K562 (cell line): Measurements from ENCODE around the gene OSBPL10. TPM values are rescaled to one million over a fixed set of nuclear protein-coding genes. Genes with fewer than 3 reads are reported as not detected.

Experiments used
- ATAC-seq: fragments of 200-7000 bp; cut with Tn5 transposase; 3 replicates; pipeline ENCODE4 v1.9.1; 2020; ENCODE audit warnings: moderate library complexity
- BruUV-seq: library from RNA; stranded (reverse); fragments of 400-500 nt; replicated peaks from 2 replicates; lab custom pipeline; 2021; lab: Mats Ljungman, UMichigan
- CTCF ChIA-PET: fragments of 300-600 bp; formaldehyde crosslinking; extraction: SDS; loops from one replicate; lab custom pipeline; 2021; ENCODE audit warnings: low intra/inter-chr PET ratio; lab: Yijun Ruan, JAX
- POLR2A ChIA-PET: fragments of 300-600, 350-650 bp; sonication (Branson Sonifier 250); formaldehyde crosslinking; extraction: SDS; loops from one replicate; lab custom pipeline; 2021; ENCODE audit warnings: antibody characterized with exemption, inconsistent platforms; lab: Yijun Ruan, JAX
- DNase-seq, 4 experiments: peaks; one replicate each; pipeline versions ENCODE4 v3.0.0 to v3.0.0-alpha.2; 2011 to 2018; ENCODE audit warnings: low spot score in 3 of 4, mixed read lengths in 3 of 4; ENCODE audit errors: extremely low read depth in 1 of 4
- FAIRE-seq: peaks from 2 replicates; lab custom pipeline; 2011; peaks lifted over from hg19 to GRCh38; lab: Jason Lieb, UNC
- H2AFZ ChIP-seq: 2 replicates; pipeline ENCODE4 v1.6.0; 2011; ENCODE audit warnings: low read depth, low read length, control low read depth, inconsistent platforms
- H3K27ac ChIP-seq: fragments of 200-600 bp; 3 replicates; pipeline ENCODE4 v1.8.0; 2011; ENCODE audit warnings: low read depth, mild to moderate bottlenecking, control low read depth, inconsistent platforms, low read length, moderate library complexity, mixed read lengths; ENCODE audit errors: extremely low read depth
- H3K27me3 ChIP-seq, 2 experiments: fragments of 300-600 bp in 1 of 2; 2 replicates in 1 of 2; 3 replicates in 1 of 2; pipeline versions ENCODE4 v1.6.0 to v1.8.0; 2011; ENCODE audit warnings: inconsistent platforms in 2 of 2, low read length in 2 of 2, mild to moderate bottlenecking in 1 of 2, mixed read lengths in 1 of 2, moderate library complexity in 1 of 2; ENCODE audit not compliant: control insufficient read depth in 2 of 2, insufficient read depth in 2 of 2
- H3K36me3 ChIP-seq: fragments of 300-600 bp; 3 replicates; pipeline ENCODE4 v1.8.0; 2011; ENCODE audit warnings: mild to moderate bottlenecking, low read length, inconsistent platforms; ENCODE audit not compliant: control insufficient read depth, insufficient read depth
- H3K4me1 ChIP-seq, 2 experiments: fragments of 200-600 bp in 1 of 2; replicated peaks in 1 of 2; 2 replicates in 1 of 2; 3 replicates in 1 of 2; pipeline versions ENCODE4 v1.5.1 to v1.8.0; 2011; ENCODE audit warnings: inconsistent platforms in 2 of 2, low read length in 2 of 2, mild to moderate bottlenecking in 1 of 2, mixed read lengths in 1 of 2, moderate library complexity in 1 of 2; ENCODE audit not compliant: control insufficient read depth in 2 of 2, insufficient read depth in 2 of 2
- H3K4me2 ChIP-seq: 2 replicates; pipeline ENCODE4 v1.6.1; 2011; ENCODE audit warnings: low read length, control low read depth, inconsistent platforms, mixed read lengths; ENCODE audit not compliant: insufficient read depth
- H3K4me3 ChIP-seq: fragments of 200-600 bp; sonication (generic), shearing (Covaris generic); 2 replicates; pipeline ENCODE4 v1.5.1; 2016; ENCODE audit warnings: control low read depth, inconsistent platforms
- H3K79me2 ChIP-seq: fragments of 200-600 bp; 3 replicates; pipeline ENCODE4 v1.8.0; 2011; ENCODE audit warnings: low read length, inconsistent platforms; ENCODE audit not compliant: control insufficient read depth, insufficient read depth
- H3K9ac ChIP-seq, 2 experiments: 2 replicates each; pipeline versions ENCODE4 v1.6.0 to v1.6.1; 2011; ENCODE audit warnings: low read depth in 2 of 2, low read length in 2 of 2, control low read depth in 1 of 2, inconsistent platforms in 1 of 2, mild to moderate bottlenecking in 1 of 2, mixed read lengths in 1 of 2; ENCODE audit not compliant: insufficient read depth in 1 of 2
- H3K9me1 ChIP-seq: one replicate; pipeline ENCODE4 v1.6.0; 2011; ENCODE audit warnings: inconsistent platforms, mild to moderate bottlenecking, low read length, moderate library complexity; ENCODE audit not compliant: control insufficient read depth, insufficient read depth
- H3K9me3 ChIP-seq: replicated peaks from 2 replicates; pipeline ENCODE4 v1.5.1; 2011; ENCODE audit warnings: low read depth, low read length, inconsistent platforms; ENCODE audit not compliant: control insufficient read depth, insufficient read depth
- H4K20me1 ChIP-seq: replicated peaks from 2 replicates; pipeline ENCODE4 v1.6.1; 2011; ENCODE audit warnings: low read length, inconsistent platforms, mixed read lengths; ENCODE audit not compliant: control insufficient read depth, insufficient read depth
- ATF1 ChIP-seq, 2 experiments: fragments of 450-650 bp in 1 of 2; IDR thresholded peaks; 2 replicates each; pipeline ENCODE4 v1.6.1; 2016; ENCODE audit warnings: missing compliant biosample characterization in 1 of 2, missing genetic modification characterization in 1 of 2
- ATF7 ChIP-seq: fragments of 450-650 bp; IDR thresholded peaks from 2 replicates; pipeline ENCODE4 v1.7.1; 2014; ENCODE audit warnings: mild to moderate bottlenecking, moderate library complexity
- ZBTB40 ChIP-seq, 2 experiments: fragments of 450-650 bp in 1 of 2; sonication (generic) in 1 of 2; formaldehyde crosslinking in 1 of 2; IDR thresholded peaks; 2 replicates each; pipeline versions ENCODE4 v1.7.1 to v1.9.0; 2016 to 2022; ENCODE audit warnings: inconsistent platforms in 1 of 2, mild to moderate bottlenecking in 1 of 2, missing genetic modification reagents in 1 of 2
- ZKSCAN3 ChIP-seq: fragments of 250-450 bp; sonication (Bioruptor Pico); IDR thresholded peaks from 2 replicates; pipeline ENCODE4 v1.4.0; 2020
- ZNF175 ChIP-seq: fragments of 200-800 bp; sonication (Bioruptor generic); IDR thresholded peaks from 2 replicates; pipeline ENCODE4 v1.6.1; 2016; ENCODE audit warnings: low read depth, mild to moderate bottlenecking, missing genetic modification characterization, missing compliant biosample characterization
- WGBS: fragments of 100-300 bp; shearing (Covaris generic); methylation state at CpG from one replicate; pipeline ENCODE4 v1.1.6; 2016; ENCODE audit warnings: low coverage, mixed read lengths; ENCODE audit not compliant: insufficient coverage; ENCODE audit errors: missing lambda C conversion rate; 5-methylcytosine and 5-hydroxymethylcytosine counted together
- in situ Hi-C: fragments of 300-500 bp; cut with MboI; formaldehyde crosslinking; loops from 4 replicates; pipeline ENCODE4 v1.15.0; 2018; ENCODE audit warnings: inconsistent platforms, mixed read lengths
- intact Hi-C: fragments of 100-400 bp; cut with micrococcal nuclease; formaldehyde crosslinking; loops from 2 replicates; pipeline ENCODE4 v1.14.2; 2022
- polyA plus RNA-seq, 8 experiments: library from polyadenylated mRNA; depleted of rRNA in 4 of 8; stranded (reverse) in 5 of 8; unstranded in 3 of 8; fragments of >200 nt; fragmentation: Nextera tagmentation in 2 of 8; fragmentation: Illumina TruSeq in 1 of 8; extraction: Ambion mirVana in 2 of 8; extraction: Trizol in 1 of 8; gene quantifications; 2 replicates each; pipeline versions ENCODE4 v1.2.1 to v1.2.3, GENCODE V29; 2011 to 2014; ENCODE audit warnings: inconsistent platforms in 1 of 8, missing spikeins in 1 of 8
- total RNA-seq, 7 experiments: library from RNA; depleted of rRNA in 6 of 7; stranded (reverse); fragments of >200 nt in 6 of 7; fragmentation: Illumina TruSeq in 2 of 7; extraction: Trizol in 2 of 7; gene quantifications; 2 replicates each; pipeline versions ENCODE4 v1.2.1 to v1.2.3, GENCODE V29; 2011 to 2021; ENCODE audit warnings: low replicate concordance in 1 of 7
- TF ChIP-seq, protein P1 (sequence below): fragments of 250-450 bp; sonication (Bioruptor Pico); IDR thresholded peaks from 2 replicates; pipeline ENCODE4 v1.4.0; 2020; ENCODE audit warnings: mild to moderate bottlenecking, moderate library complexity

Gene OSBPL10
- total and polyA plus RNA-seq, 9 of the 15 experiments (the other 6 are each of a cell fraction or from before 2014, with no cell fraction given) = 0.03 to 0.19 (median 0.14) TPM; not detected in 2

DNA sequence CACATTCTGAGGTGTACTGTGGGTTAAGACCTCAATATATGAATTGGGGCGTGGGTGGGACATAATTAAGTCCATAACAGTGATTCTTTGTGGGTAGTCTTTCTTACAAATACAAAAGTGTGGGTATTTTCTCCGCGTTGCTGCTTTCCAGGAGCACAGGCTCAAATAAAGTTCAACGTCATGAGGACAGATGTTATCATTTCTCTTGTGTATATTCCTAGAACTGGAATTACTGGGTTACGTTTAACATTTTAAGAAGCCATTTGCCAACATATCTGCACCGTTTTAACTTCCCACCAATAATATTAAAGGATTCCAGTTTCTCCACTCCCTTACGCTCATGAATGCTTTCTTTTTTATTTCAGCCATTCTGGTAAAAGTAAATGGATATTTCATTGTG is 40.1 kb upstream of the OSBPL10 start:
- Histone ChIP-seq H3K27me3 (no peaks in the 10 kb centered on the region), H2AFZ (0 out of 2 replicates have a peak overlapping the region, but pooled peaks have one; percentile 10), H3K79me2 (no peaks in the 10 kb centered on the region), H4K20me1 (no peaks in the 10 kb centered on the region), H3K9me1 (no peaks in the 10 kb centered on the region), H3K4me3 (no peak overlapping the region), H3K36me3 (no peaks in the 10 kb centered on the region), H3K27ac (no peak overlapping the region), H3K9ac (no peak overlapping the region), H3K4me1 (peaks cover 0 to 4% of the 10 kb centered on the region in 2 experiments; a peak in 1 of 5 replicates), H3K9me3 (no peaks in the 10 kb centered on the region), H3K4me2 (no peak overlapping the region; the same call in 1 of the 2 replicates)
- DNase-seq (no peak), FAIRE-seq (no peak), ATAC-seq (no peak)
- in situ Hi-C loops (loop anchor here (5.0 kb wide), 1 partner anchor 116 kb away; no protein-coding TSS in a partner anchor), intact Hi-C loops (no loop called here)
- ChIA-PET CTCF (no interaction called here), POLR2A (no interaction called here)
- TF ChIP-seq, protein P1, sequence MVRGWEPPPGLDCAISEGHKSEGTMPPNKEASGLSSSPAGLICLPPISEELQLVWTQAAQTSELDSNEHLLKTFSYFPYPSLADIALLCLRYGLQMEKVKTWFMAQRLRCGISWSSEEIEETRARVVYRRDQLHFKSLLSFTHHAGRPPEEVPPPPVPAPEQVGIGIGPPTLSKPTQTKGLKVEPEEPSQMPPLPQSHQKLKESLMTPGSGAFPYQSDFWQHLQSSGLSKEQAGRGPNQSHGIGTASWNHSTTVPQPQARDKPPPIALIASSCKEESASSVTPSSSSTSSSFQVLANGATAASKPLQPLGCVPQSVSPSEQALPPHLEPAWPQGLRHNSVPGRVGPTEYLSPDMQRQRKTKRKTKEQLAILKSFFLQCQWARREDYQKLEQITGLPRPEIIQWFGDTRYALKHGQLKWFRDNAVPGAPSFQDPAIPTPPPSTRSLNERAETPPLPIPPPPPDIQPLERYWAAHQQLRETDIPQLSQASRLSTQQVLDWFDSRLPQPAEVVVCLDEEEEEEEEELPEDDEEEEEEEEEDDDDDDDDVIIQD = no peak
- TF ChIP-seq ZKSCAN3 (CRISPR knock-in tag) (no peak), ZBTB40 (IDR thresholded peaks at IDR 0.05) (peak; percentile 71; the same call in 1 of the 2 replicates), ZBTB40 (CRISPR knock-in tag; IDR thresholded peaks at IDR 0.05) (no peak), ATF1 (CRISPR knock-in tag; IDR thresholded peaks at IDR 0.05) (no peak), ATF1 (tag; IDR thresholded peaks at IDR 0.05) (peak; percentile 33; the same call in 1 of the 2 replicates), ATF7 (peak; percentile 28; the same call in 1 of the 2 replicates), ZNF175 (CRISPR knock-in tag) (no peak)
- BruUV-seq = no TSS peak
- WGBS = 4% methylated on average over 7 of the region's 7 CpGs
